K562 (cell line): ENCODE results near the gene CRADD. TPM values are rescaled to one million over a fixed set of nuclear protein-coding genes. Genes with fewer than 3 reads are reported as not detected.

ENCODE experiments used
- ARID1B ChIP-seq: fragments of 450-650 bp; IDR thresholded peaks from 2 replicates; pipeline ENCODE4 v1.6.1; 2016; ENCODE audit warnings: antibody characterized with exemption, mild to moderate bottlenecking, inconsistent platforms
- CBFA2T3 ChIP-seq: fragments of 450-650 bp; IDR thresholded peaks from 2 replicates; pipeline ENCODE4 v1.6.1; 2017
- CHD2 ChIP-seq: IDR thresholded peaks from 2 replicates; pipeline ENCODE4 v1.6.1; 2011; ENCODE audit warnings: low read depth, low read length
- ELF2 ChIP-seq: fragments of 250-450 bp; sonication (Bioruptor Pico); IDR thresholded peaks from 2 replicates; pipeline ENCODE4 v1.5.0; 2021; ENCODE audit warnings: mild to moderate bottlenecking
- FOXA3 ChIP-seq, 2 experiments: fragments of 450-650 bp in 1 of 2; sonication (generic) in 1 of 2; formaldehyde crosslinking; IDR thresholded peaks in 1 of 2; conservative IDR thresholded peaks in 1 of 2; 2 replicates each; pipeline versions ENCODE4 v1.4.0 to v1.8.0; 2020 to 2022; ENCODE audit warnings: mild to moderate bottlenecking in 2 of 2, missing genetic modification reagents in 1 of 2
- GATA2 ChIP-seq: sonication (generic); formaldehyde crosslinking; IDR thresholded peaks from 2 replicates; pipeline ENCODE4 v1.4.0; 2020; ENCODE audit warnings: mild to moderate bottlenecking, missing genetic modification reagents
- HMG20B ChIP-seq: fragments of 250-450 bp; sonication (Bioruptor Pico); IDR thresholded peaks from 2 replicates; pipeline ENCODE4 v1.5.0; 2021; ENCODE audit warnings: mild to moderate bottlenecking
- KAT7 ChIP-seq: sonication (generic); formaldehyde crosslinking; IDR thresholded peaks from 2 replicates; pipeline ENCODE4 v1.8.0; 2022; ENCODE audit warnings: missing genetic modification reagents, mild to moderate bottlenecking, borderline replicate concordance
- KDM4B ChIP-seq, 2 experiments: fragments of 450-650 bp in 1 of 2; sonication (generic) in 1 of 2; IDR thresholded peaks; 2 replicates each; pipeline ENCODE4 v1.6.1; 2016 to 2017; ENCODE audit warnings: borderline replicate concordance in 2 of 2, antibody characterized with exemption in 1 of 2, low read depth in 1 of 2, mild to moderate bottlenecking in 1 of 2
- RAD21 ChIP-seq, 2 experiments: fragments of 250-450 bp in 1 of 2; fragments of 450-650 bp in 1 of 2; sonication (Bioruptor Pico) in 1 of 2; formaldehyde crosslinking in 1 of 2; IDR thresholded peaks in 1 of 2; conservative IDR thresholded peaks in 1 of 2; 2 replicates each; pipeline versions ENCODE4 v1.4.0 to v1.8.0; 2020 to 2022; ENCODE audit warnings: mild to moderate bottlenecking in 2 of 2, moderate library complexity in 1 of 2
- ZNF232 ChIP-seq: sonication (generic); formaldehyde crosslinking; IDR thresholded peaks from 2 replicates; pipeline ENCODE4 v1.8.0; 2022; ENCODE audit warnings: mild to moderate bottlenecking, missing genetic modification reagents
- ZNF239 ChIP-seq: fragments of 250-450 bp; sonication (Bioruptor Pico); IDR thresholded peaks from 2 replicates; pipeline ENCODE4 v1.4.0; 2020; ENCODE audit warnings: mild to moderate bottlenecking
- ZNF324 ChIP-seq: fragments of 250-450 bp; sonication (Bioruptor Pico); IDR thresholded peaks from 2 replicates; pipeline ENCODE4 v1.4.0; 2020; ENCODE audit warnings: mild to moderate bottlenecking
- ZNF384 ChIP-seq: IDR thresholded peaks from 2 replicates; pipeline ENCODE4 v1.6.1; 2012; ENCODE audit warnings: low read depth, low read length, improper control_type of control experiment
- ZNF561 ChIP-seq: fragments of 450-650 bp; formaldehyde crosslinking; conservative IDR thresholded peaks from 2 replicates; pipeline ENCODE4 v1.4.0; 2020; ENCODE audit warnings: mild to moderate bottlenecking, moderate library complexity
- ZNF586 ChIP-seq: fragments of 450-650 bp; formaldehyde crosslinking; conservative IDR thresholded peaks from 2 replicates; pipeline ENCODE4 v1.4.0; 2020; ENCODE audit warnings: mild to moderate bottlenecking, moderate library complexity
- ZNF707 ChIP-seq: fragments of 250-450 bp; sonication (Bioruptor Pico); conservative IDR thresholded peaks from 2 replicates; pipeline ENCODE4 v1.8.0; 2022; ENCODE audit warnings: inconsistent platforms, mild to moderate bottlenecking, moderate library complexity
- polyA plus RNA-seq, 8 experiments: library from polyadenylated mRNA; depleted of rRNA in 4 of 8; stranded (reverse) in 5 of 8; unstranded in 3 of 8; fragments of >200 nt; fragmentation: Nextera tagmentation in 2 of 8; fragmentation: Illumina TruSeq in 1 of 8; extraction: Ambion mirVana in 2 of 8; extraction: Trizol in 1 of 8; gene quantifications; 2 replicates each; pipeline versions ENCODE4 v1.2.1 to v1.2.3, GENCODE V29; 2011 to 2014; ENCODE audit warnings: inconsistent platforms in 1 of 8, missing spikeins in 1 of 8
- total RNA-seq, 7 experiments: library from RNA; depleted of rRNA in 6 of 7; stranded (reverse); fragments of >200 nt in 6 of 7; fragmentation: Illumina TruSeq in 2 of 7; extraction: Trizol in 2 of 7; gene quantifications; 2 replicates each; pipeline versions ENCODE4 v1.2.1 to v1.2.3, GENCODE V29; 2011 to 2021; ENCODE audit warnings: low replicate concordance in 1 of 7
- TF ChIP-seq, protein P1 (sequence below): fragments of 450-650 bp; IDR thresholded peaks from 2 replicates; pipeline ENCODE4 v1.6.1; 2016; ENCODE audit warnings: low read depth, mild to moderate bottlenecking, moderate library complexity
- TF ChIP-seq, protein P2 (sequence below): sonication (generic); IDR thresholded peaks from 2 replicates; pipeline ENCODE4 v1.6.1; 2016
- TF ChIP-seq, protein P3 (sequence below): sonication (generic); formaldehyde crosslinking; IDR thresholded peaks from 2 replicates; pipeline ENCODE4 v1.8.0; 2022; ENCODE audit warnings: missing genetic modification reagents, mild to moderate bottlenecking, borderline replicate concordance
- TF ChIP-seq, protein P4 (sequence below): fragments of 200-400 bp; formaldehyde crosslinking; IDR thresholded peaks from 2 replicates; pipeline ENCODE4 v1.6.1; 2017; ENCODE audit warnings: mild to moderate bottlenecking, low read depth, low read length, moderate library complexity

The CRADD gene
- total and polyA plus RNA-seq, 9 of the 15 experiments (the other 6 are each of a cell fraction or from before 2014, with no cell fraction given), result 20.5 to 41.1 (median 25.9) TPM

DNA sequence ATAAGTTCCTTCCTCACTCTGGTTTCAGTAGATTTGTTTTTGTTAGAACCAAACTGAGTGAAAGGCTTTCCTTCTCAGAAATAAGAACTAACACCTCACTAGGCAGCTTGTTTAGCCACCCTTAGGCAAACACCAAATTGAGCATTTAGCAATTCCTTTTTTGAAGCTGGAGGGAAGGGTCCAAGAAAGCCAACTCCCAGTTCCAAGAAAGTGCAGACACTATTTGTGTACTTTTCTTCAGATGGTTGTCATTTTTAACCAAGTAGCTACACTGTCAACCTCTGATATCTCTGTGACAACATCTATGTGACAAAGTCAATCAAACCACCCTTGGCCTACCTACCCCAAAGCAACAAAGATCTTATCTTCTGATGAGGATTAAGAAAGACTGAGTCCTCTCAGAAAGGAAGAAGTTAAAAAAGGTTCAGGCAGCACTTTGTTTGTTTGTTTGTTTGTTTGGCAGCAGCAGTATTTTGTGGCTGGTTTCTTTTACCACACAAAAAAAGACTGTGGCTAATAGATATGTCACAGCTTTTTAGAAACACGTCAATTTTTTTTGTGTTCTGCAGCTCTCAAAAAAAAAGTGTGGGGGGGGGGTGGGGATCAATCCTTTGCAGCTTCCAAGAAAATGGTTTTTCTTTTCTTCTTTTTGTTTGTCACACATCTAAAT lies 203.8 kb downstream of the CRADD start (continued):
- TF ChIP-seq ZNF232 (no peak), RAD21 (CRISPR knock-in tag; conservative IDR thresholded peaks at IDR 0.05 in 1 of 2, IDR thresholded peaks at IDR 0.05 in 1 of 2) (peak in 1 of 2 experiments; percentile 18; a peak in 1 of 4 replicates), HMG20B (CRISPR knock-in tag) (no peak), ZNF384 (0 out of 2 replicates have a peak, but pooled peaks have one; percentile 16), ZNF586 (CRISPR knock-in tag) (no peak), ELF2 (CRISPR knock-in tag) (no peak), ZNF561 (CRISPR knock-in tag) (no peak), GATA2 (no peak), ZNF324 (peak; percentile 73; the same call in 1 of the 2 replicates), ZNF239 (CRISPR knock-in tag) (peak; percentile 51; the same call in 1 of the 2 replicates), CBFA2T3 (0 out of 2 replicates have a peak, but pooled peaks have one; percentile 9), KDM4B (IDR thresholded peaks at IDR 0.05; ENCODE audit: borderline replicate concordance in 2 of 2, low read depth in 1 of 2) (no peak), FOXA3 (CRISPR knock-in tag; conservative IDR thresholded peaks at IDR 0.05 in 1 of 2, IDR thresholded peaks at IDR 0.05 in 1 of 2) (peak in 1 of 2 experiments; percentile 66; a peak in 2 of 4 replicates), ARID1B (0 out of 2 replicates have a peak, but pooled peaks have one; percentile 37), ZNF707 (CRISPR knock-in tag) (no peak), CHD2 (no peak), KAT7 (CRISPR knock-in tag) (no peak)
- TF ChIP-seq, protein P1, sequence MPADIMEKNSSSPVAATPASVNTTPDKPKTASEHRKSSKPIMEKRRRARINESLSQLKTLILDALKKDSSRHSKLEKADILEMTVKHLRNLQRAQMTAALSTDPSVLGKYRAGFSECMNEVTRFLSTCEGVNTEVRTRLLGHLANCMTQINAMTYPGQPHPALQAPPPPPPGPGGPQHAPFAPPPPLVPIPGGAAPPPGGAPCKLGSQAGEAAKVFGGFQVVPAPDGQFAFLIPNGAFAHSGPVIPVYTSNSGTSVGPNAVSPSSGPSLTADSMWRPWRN, result peak; percentile 12; the same call in 1 of the 2 replicates
- TF ChIP-seq, protein P2, sequence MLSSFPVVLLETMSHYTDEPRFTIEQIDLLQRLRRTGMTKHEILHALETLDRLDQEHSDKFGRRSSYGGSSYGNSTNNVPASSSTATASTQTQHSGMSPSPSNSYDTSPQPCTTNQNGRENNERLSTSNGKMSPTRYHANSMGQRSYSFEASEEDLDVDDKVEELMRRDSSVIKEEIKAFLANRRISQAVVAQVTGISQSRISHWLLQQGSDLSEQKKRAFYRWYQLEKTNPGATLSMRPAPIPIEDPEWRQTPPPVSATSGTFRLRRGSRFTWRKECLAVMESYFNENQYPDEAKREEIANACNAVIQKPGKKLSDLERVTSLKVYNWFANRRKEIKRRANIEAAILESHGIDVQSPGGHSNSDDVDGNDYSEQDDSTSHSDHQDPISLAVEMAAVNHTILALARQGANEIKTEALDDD, result 0 out of 2 replicates have a peak, but pooled peaks have one; percentile 32
- TF ChIP-seq, protein P3, sequence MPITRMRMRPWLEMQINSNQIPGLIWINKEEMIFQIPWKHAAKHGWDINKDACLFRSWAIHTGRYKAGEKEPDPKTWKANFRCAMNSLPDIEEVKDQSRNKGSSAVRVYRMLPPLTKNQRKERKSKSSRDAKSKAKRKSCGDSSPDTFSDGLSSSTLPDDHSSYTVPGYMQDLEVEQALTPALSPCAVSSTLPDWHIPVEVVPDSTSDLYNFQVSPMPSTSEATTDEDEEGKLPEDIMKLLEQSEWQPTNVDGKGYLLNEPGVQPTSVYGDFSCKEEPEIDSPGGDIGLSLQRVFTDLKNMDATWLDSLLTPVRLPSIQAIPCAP (CRISPR knock-in tag), result no peak
- TF ChIP-seq, protein P4, sequence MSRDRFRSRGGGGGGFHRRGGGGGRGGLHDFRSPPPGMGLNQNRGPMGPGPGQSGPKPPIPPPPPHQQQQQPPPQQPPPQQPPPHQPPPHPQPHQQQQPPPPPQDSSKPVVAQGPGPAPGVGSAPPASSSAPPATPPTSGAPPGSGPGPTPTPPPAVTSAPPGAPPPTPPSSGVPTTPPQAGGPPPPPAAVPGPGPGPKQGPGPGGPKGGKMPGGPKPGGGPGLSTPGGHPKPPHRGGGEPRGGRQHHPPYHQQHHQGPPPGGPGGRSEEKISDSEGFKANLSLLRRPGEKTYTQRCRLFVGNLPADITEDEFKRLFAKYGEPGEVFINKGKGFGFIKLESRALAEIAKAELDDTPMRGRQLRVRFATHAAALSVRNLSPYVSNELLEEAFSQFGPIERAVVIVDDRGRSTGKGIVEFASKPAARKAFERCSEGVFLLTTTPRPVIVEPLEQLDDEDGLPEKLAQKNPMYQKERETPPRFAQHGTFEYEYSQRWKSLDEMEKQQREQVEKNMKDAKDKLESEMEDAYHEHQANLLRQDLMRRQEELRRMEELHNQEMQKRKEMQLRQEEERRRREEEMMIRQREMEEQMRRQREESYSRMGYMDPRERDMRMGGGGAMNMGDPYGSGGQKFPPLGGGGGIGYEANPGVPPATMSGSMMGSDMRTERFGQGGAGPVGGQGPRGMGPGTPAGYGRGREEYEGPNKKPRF, result no peak
- TF ChIP-seq, all 486 proteins: peak for 21
